GM18861 (cell line): ENCODE measurements around the gene POU2F1.
"Not testable (repeated sequence)": the region's sequence is repeated elsewhere in the genome, so short reads cannot be mapped to it uniquely, and the experiment has no call there.

Experiments used
- ATAC-seq: cut with Tn5 transposase; IDR thresholded peaks from one replicate; pipeline ENCODE4 v1.9.1; 2021; ENCODE audit not compliant: unreplicated experiment

Gene POU2F1

GRCh38 chr1:167305706-167306277, 85.1 kb downstream of the POU2F1 start:
- no peak for ATAC-seq

- ATAC-seq: no peak
Observed at GRCh38 chr1:167310732-167311131, 90.0 kb downstream of the POU2F1 start.

- no peak for ATAC-seq
Observed at GRCh38 chr1:167312871-167313270, 92.2 kb downstream of the POU2F1 start.

- no peak for ATAC-seq
Observed at GRCh38 chr1:167314671-167315070, 94.0 kb downstream of the POU2F1 start.

GRCh38 chr1:167317463-167317862, 96.8 kb downstream of the POU2F1 start:
- ATAC-seq: no peak

GRCh38 chr1:167319206-167319605, 98.5 kb downstream of the POU2F1 start:
- not testable (repeated sequence) for ATAC-seq

GRCh38 chr1:167322483-167322882, 101.8 kb downstream of the POU2F1 start:
- ATAC-seq: no peak

GRCh38 chr1:167325151-167325550, 104.5 kb downstream of the POU2F1 start:
- ATAC-seq: no peak

- peak; percentile 3 for ATAC-seq
Observed at GRCh38 chr1:167328306-167328815, 107.7 kb downstream of the POU2F1 start.

- ATAC-seq: peak; percentile 57
Observed at GRCh38 chr1:167328816-167329483, 108.3 kb downstream of the POU2F1 start.

GRCh38 chr1:167330601-167331293, 110.1 kb downstream of the POU2F1 start:
- peak; percentile 33 for ATAC-seq

- no peak for ATAC-seq
Observed at GRCh38 chr1:167331650-167332049, 111.0 kb downstream of the POU2F1 start.

GRCh38 chr1:167332503-167332902, 111.8 kb downstream of the POU2F1 start:
- ATAC-seq: no peak

GRCh38 chr1:167333124-167333523, 112.4 kb downstream of the POU2F1 start:
- ATAC-seq: no peak

- no peak for ATAC-seq
Observed at GRCh38 chr1:167333703-167334102, 113.0 kb downstream of the POU2F1 start.

- no peak for ATAC-seq
Observed at GRCh38 chr1:167339405-167339804, 118.7 kb downstream of the POU2F1 start.

- no peak for ATAC-seq
Observed at GRCh38 chr1:167342846-167343245, 122.2 kb downstream of the POU2F1 start.

- no peak for ATAC-seq
Observed at GRCh38 chr1:167344112-167344511, 123.4 kb downstream of the POU2F1 start.

- no peak for ATAC-seq
Observed at GRCh38 chr1:167344615-167345385, 124.1 kb downstream of the POU2F1 start.

- no peak for ATAC-seq
Observed at GRCh38 chr1:167345386-167345733, 124.7 kb downstream of the POU2F1 start.

GRCh38 chr1:167357305-167357704, 136.6 kb downstream of the POU2F1 start:
- ATAC-seq: no peak
